GM18505 (cell line): ENCODE measurements around the gene CHAT.

Source experiments
- ATAC-seq: cut with Tn5 transposase; IDR thresholded peaks from one replicate; pipeline ENCODE4 v1.9.1; 2021; ENCODE audit not compliant: unreplicated experiment
- POLR2A ChIP-seq: IDR thresholded peaks from 4 replicates; pipeline ENCODE4 v1.6.1; 2011; ENCODE audit warnings: borderline replicate concordance; ENCODE audit not compliant: insufficient read depth, insufficient read length; ENCODE audit errors: extremely low read depth

Gene CHAT

DNA sequence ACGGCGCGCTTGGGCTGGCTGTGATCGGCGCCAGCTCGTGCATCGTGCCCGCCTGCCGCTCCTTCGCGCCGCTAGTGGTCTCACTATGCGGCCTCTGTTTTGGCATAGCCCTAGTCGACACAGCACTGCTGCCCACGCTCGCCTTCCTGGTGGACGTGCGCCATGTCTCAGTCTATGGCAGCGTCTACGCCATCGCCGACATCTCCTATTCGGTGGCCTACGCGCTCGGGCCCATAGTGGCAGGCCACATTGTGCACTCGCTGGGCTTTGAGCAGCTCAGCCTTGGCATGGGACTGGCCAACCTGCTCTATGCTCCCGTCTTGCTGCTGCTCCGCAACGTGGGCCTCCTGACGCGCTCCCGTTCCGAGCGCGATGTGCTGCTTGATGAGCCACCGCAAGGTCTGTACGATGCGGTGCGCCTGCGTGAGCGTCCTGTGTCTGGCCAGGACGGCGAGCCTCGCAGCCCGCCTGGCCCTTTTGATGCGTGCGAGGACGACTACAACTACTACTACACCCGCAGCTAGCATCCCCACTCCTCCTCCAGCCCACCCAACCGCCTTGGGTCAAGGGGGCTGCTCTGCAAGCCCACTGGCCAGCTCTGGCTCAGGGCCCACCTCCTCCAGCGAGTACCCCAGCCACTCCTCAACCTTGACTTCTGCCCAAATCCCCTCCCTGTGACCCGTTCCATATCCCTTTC is 1.9 kb upstream of the CHAT start:
- TF ChIP-seq POLR2A = no peak
- no peak for ATAC-seq

DNA sequence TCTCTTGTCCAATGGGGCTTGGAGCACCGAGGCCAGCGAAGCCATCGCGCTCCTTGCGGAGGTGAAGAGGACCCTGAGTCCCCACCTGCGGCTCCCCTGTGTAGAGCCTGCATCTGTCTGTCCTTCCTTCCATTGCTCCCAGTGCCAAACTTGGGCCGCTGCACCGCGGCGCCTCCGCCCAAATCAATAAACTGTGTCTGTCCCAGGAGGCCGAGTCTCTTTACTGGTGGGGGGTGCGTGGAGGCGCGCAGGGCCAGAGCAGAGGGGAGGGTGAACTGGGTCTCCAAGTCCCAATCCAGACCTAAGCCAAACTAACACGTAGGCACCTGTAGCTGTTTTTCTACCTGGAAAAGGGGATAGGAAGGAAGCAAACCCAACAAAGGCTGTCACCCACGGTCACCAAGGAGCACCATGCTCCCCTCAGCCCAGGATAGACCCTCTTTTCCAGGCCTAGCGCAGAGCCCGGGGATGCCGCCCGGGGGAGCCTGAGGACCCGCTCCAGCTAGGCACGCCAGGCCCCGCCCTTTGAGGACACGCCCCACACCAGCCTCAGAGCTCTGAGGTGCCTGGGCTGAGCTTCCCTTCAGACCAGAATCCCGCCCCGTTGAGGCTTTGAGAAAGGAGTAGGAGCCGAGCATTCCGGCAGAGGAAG is 1.2 kb upstream of the CHAT start:
- ATAC-seq = no peak
- no peak for TF ChIP-seq POLR2A

DNA sequence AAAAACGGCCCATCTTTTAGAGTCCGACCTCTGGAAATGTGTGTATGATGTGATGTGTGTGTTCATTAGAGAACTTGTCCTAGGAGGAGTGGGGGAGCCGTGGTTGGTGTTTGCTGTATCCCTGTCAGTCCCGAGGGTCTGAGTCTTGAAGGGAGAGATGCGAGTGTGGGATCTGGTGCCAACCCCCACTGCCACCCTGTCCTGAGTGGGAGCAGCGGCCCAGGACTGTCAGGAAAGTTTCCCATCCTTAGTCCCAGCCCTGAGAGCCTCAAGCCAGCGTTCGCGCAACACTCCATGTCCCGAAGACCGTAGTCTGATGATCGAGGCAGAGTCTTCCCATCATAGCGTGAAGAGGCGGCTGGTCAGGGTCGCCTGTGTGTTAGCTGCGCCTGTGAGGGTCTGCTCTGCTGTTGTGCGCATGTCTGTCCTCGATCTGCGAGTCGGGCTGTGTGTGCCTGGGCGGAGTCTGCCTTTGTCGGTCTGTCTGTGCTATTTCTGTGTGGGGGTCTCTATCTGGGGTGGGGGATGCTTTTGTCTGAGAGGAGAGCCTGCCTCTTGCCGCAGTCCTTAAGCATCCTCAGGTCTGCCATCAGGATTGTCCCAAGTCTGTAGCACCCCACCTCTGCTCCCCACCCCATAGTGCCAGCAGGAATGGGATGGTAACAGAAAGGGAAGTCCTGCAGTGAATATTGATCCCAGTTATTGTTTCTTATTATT is 514 bp upstream of the CHAT start:
- no peak for ATAC-seq
- no peak for TF ChIP-seq POLR2A

DNA sequence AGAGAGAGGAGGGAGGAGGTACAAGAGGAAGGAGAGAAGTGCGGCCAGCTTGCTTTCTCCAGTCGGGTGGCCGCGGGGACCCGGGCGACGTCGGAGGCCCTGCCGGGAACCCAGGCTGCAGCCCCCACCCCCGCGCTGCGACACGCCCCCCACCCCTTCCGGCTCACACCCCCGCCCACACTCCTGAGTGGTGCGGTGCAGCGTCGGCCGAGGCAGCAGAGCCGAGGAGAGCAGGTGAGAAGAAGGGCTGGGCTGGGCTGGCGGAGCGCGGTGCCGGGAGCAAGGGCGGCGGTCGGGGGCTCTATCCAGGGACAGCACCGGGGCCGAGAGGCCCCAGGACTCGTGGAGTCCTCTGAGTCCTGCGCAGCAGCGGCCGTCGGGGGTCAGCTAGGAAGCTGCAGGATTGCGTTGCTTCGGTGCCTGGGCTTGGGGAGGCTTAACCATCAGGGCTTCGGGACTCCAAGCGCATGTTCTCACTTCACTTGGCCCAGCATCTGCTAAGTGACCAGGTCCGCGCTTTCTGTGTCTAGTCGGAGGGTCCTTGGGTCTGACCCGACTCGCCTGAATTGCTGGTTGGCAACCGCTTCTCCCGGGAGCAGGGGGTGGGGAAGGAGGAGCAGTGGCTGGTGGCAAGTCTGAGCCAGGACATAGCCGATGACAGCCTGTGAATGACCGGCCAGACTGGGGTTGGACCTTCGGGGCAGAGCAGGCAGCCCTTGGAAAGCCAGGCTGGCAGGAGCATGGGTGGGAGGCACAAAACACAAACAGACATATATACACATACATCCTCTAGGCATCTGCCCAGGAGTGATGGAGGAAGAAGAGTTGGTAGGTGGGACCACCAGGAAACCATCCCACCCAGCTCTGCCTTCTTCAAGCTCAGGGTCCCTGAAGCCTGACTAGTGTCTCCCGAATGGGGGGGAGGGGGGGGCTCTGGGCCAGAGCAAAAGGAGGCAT is 683 bp downstream of the CHAT start:
- no peak for ATAC-seq
- TF ChIP-seq POLR2A = no peak

DNA sequence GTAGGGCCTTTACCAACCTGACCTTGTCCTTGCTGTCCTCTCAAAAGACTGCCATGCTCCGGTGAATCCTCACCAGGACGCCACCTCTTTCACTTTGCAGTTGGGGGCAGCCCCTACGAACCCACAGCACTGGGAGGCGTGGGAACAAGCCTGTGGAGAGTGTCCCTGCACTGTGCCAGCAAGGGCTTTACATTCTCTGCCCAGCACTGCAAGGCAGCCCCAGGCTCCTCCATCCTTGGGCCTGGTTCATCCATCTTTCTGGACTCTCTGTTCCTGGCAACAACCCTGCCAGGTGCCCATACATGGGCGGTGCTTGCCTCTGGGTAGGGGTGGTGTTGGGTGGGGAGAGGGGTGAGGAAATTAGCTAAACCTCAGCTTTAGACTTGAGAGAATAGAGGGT is 1.4 kb downstream of the CHAT start:
- no peak for ATAC-seq
- TF ChIP-seq POLR2A = no peak

DNA sequence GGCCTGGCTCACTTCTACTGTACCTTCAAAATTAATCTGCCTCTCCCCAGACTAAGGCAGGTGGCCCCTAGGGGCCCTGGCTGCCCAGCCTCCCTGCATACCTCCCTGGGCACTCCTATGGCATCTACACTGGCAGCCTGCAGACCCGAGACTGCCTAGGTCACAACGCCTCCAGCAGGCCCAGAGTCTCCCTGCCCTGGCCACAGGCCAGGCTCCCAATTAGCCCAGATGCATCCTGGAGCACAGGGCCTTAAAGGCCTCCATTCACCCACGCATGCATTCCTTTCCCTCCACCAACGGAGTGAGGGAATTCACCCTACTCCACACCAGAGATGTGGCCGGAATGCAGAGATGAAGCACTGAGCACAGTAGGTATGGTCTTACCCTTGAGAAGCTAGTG is 1.9 kb downstream of the CHAT start:
- ATAC-seq = no peak
- no peak for TF ChIP-seq POLR2A

DNA sequence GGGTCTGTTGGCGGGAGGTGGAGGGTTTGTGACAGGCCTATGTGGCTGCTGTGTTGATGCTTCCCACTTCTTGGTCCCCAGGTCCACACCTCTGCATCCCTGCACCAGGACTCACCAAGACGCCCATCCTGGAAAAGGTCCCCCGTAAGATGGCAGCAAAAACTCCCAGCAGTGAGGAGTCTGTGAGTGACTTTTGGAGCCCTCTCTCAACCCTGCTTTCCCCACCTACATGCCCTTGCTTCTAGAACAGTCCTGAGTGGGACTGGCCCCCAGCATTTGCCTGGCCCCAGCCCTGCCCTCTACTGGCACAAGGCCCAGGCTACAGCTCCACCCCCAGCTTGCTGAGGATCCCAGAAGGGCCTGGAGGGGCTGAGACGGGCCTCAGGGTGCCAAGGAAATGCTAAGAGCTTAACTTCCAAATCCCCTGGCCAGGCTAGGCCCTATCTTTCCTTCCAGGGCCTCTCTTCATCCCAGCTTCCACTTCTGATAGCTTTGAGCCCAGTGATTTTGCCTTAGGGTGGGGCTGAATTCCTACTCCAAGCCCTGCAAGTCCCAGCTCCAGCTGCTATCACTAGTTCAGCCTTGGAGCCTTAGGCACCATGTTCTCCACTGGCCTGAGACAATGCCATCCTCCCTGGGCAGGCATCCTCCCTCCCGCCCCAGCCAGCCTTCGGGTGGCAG is 2.7 kb downstream of the CHAT start:
- ATAC-seq = no peak
- no peak for TF ChIP-seq POLR2A

DNA sequence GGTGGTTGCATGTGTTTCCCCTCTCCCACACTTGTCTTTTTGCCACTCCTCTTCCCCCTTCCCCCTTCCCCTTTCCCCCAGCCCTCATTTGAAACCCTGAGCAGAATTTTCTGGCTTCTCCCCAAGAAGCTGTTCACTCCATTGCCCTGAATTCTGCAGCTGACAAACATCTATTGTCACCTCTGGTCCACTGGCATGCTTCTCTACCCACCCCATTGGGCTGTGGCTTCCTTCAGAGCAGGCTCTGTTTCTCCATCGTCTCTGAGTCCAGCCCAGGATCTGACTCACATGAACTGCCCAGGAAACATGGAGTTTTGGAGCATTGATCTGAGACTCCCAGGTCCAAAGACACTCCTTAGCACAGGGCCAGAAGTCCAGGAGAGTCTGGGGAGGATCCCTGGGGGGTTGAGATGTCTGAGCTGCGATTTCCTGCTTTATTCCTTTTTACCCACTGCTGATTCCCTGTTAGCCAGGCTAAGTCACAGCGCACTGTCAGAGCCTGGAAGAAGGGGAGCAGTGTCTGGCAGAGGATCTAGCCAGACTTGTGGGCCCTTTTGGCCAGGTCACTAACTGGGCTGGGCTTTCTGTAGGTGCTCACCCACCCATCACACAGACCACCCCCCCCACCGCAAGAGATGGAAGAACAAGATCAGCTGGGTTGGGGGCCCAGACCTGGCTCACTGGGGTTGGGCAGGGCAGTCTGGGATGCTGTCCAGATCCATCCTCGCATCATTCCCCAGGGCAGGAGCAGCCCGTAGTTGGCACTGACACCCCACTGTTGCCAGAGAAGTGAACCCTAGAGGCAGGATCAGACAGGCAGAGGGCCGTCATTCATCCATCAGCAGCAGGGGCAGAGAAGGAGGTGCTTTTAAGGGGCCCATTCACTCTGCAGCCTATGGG is 3.5 kb downstream of the CHAT start:
- ATAC-seq = no peak
- no peak for TF ChIP-seq POLR2A

DNA sequence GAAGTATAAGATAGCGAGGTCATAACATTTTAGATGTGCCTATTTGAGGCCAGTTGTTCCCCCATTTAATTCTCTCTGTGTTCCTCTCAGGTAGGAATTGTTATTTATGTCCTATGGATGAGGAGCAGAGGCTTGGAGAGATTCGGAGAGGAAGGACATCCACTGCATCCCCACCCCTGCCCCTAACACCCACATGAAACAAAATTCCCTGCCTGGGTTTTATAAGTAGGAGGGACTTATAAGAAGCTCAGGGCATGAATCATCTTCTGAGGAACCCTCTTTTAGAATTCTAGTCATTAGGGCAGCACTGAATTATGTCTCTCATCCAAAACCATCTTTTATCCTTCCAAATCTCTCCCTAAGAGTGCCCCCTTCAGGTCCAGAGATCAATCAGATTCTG is 5.0 kb downstream of the CHAT start:
- no peak for TF ChIP-seq POLR2A
- ATAC-seq = no peak

DNA sequence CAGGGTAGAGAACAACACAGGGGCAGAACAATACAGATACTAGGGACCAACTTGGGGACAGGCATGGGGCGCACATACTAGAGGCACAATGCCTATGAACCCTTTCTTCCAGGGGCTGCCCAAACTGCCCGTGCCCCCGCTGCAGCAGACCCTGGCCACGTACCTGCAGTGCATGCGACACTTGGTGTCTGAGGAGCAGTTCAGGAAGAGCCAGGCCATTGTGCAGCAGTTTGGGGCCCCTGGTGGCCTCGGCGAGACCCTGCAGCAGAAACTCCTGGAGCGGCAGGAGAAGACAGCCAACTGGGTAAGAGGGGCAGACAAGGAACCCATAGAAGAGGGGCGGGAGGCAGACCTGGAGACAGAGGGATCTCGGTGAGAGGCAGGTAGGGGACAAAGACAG is 5.8 kb downstream of the CHAT start:
- no peak for TF ChIP-seq POLR2A
- ATAC-seq = no peak

DNA sequence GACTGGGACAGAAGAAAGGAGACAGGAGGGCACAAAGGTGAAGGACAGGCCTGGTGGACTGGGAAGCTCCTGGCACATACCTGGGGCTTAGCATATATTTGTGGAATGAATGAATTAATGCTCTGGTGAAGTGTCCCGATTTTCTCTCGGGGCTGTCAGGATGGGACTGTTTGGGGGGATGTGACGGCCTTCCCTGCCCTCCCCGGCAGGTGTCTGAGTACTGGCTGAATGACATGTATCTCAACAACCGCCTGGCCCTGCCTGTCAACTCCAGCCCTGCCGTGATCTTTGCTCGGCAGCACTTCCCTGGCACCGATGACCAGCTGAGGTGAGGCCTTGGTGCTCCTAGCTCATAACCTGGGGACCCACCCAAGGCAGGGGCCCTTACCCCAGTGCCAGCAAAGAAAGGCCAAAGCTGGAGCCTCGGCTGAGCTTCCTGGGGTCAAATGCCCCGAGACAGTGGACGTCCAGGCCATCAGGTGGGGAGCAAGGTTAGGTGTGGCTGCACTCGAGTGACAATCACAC is 6.5 kb downstream of the CHAT start:
- TF ChIP-seq POLR2A = no peak
- ATAC-seq = no peak

DNA sequence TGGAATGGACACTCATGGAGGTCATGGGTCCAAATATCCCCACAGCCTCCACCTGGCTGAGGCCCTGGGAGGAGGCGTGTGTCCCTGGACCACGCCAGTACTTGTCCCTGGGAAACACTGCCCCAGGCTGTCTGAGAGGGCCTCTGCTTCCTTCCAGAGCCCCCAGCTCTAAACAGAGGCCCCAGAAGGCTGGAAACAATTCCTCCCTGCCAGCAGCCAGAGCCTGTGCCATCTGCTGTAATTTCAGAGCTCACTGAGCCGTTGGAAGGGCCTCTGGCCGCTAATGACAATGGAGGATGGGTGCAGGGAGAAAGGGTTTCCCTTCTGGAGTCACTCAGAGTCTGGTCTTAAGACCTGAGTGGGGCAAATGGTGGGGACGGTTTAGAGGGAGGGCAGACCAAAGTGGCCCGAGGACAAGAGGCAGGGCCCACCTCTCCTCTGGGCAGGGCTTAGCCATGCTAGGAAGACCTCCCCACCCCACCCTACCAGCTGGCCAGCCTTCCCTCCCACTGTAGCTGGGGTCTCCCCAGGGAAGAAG is 7.1 kb downstream of the CHAT start:
- ATAC-seq = no peak
- no peak for TF ChIP-seq POLR2A

DNA sequence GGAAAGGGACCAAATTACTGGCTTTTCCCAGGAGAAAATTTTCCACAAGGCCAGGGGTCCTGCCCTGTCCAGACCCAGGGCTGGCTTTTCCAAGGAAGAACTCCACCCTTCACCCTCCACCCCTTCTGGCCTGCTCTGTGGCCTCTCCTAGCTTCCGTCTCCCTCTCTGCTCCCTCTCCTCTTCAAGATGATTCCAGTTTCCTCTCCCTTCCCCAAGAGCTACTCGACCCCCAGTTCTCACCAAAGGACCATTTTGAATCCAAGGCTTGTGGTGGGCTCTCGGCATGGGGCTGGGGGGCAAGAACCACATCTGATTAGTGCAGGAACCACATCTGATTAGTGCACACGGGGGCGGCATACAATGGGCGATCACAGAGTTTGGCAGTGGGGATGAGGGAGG is 7.7 kb downstream of the CHAT start:
- no peak for TF ChIP-seq POLR2A
- no peak for ATAC-seq
